Endometrial microvascular endothelial cells (primary cell): Measurements from ENCODE around the gene PEDS1. TPM values are rescaled to one million over a fixed set of nuclear protein-coding genes. Genes with fewer than 3 reads are reported as not detected.
"Not testable (repeated sequence)": the region's sequence is repeated elsewhere in the genome, so short reads cannot be mapped to it uniquely, and the experiment has no call there.

Experiments used
- in situ Hi-C: cut with HindIII; loops from 2 replicates; pipeline ENCODE4 v1.10.0; 2017; ENCODE audit warnings: low sequenced_read_pairs, low pct_unique_long_range_greater_than_20kb; ENCODE audit errors: inconsistent ontology term
- total RNA-seq: library from RNA; depleted of rRNA; stranded (reverse); fragments of >200 nt; gene quantifications from one replicate; pipeline ENCODE4 v1.2.3, GENCODE V29; 2015; ENCODE audit errors: inconsistent ontology term

The PEDS1 gene
- total RNA-seq, 1 donor from 2014 or later, result 49.8 TPM

DNA sequence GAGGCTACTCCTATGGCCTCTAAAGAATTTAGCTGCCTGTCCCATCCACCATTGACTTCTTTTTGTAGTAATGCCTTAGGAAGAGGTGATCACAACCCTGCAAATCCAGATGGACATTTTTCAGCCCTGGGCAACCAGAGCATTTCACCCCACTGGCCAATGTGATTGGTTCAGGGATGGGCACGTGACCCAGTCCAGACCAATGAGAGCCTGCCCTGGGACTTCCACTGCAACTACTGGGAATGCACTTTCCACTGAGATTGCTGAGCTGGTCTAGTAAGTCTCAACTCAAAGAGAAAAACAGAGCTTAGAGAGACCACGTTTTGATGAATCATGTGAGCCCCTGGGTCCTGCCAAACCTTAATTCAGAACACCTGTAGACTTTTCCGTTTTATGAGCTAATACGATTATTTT lies 31.7 kb downstream of the PEDS1 start:
- in situ Hi-C loops, result no loop called here

DNA sequence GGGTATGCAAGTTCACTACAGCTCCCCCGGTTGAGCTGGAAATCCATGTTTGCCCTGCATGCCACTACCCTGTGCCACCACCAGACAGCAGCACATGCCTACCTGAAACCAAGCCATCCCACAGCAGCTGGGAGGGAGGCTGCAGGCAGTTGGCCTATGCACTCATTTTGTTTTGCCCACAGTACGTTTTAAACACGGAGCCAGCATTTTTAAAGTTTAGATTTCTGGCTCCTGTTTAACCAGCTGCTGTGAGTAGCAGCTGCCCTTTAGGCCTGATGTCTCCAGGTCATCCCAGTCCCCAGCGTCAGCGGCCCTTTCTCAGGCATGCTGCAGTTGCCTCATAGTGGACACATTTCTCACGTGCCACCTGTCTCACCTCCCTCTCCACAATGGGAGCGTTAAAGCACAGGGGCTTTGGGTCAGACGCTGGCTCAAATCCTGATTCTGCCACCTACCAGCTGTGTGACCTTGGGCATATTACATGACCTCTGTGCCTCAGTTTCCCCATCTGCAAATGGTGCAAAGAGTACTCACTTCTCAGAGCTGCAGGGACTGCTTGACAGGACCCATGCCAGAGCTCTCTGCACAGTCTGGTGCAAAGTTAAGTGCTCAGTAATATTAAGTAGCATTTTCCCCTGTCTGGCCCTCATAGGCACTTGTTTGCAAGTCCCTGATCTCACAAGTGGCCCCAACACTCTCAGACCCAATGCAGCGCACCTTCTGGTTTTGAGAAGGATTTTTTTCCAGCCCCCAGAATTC lies 32.4 kb downstream of the PEDS1 start:
- in situ Hi-C loops, result no loop called here

DNA sequence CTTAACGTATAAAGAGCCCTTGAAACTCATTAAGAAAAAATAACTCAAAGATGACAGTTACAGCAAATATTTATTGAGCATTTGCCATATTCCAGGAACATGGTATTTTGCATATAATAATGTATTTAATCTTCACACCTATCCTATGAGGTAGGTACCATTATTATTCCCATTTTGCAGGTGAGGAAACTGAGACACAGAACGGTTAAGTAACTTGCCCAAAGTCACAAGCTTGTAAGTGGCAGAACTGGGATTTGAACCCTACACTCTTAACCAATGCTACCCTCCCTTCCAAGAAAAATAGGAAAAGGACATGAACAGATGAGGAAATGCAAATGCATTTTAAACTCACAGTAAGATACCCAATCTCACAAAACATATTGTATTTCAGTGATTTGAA lies 35.3 kb downstream of the PEDS1 start:
- in situ Hi-C loops, result no loop called here

DNA sequence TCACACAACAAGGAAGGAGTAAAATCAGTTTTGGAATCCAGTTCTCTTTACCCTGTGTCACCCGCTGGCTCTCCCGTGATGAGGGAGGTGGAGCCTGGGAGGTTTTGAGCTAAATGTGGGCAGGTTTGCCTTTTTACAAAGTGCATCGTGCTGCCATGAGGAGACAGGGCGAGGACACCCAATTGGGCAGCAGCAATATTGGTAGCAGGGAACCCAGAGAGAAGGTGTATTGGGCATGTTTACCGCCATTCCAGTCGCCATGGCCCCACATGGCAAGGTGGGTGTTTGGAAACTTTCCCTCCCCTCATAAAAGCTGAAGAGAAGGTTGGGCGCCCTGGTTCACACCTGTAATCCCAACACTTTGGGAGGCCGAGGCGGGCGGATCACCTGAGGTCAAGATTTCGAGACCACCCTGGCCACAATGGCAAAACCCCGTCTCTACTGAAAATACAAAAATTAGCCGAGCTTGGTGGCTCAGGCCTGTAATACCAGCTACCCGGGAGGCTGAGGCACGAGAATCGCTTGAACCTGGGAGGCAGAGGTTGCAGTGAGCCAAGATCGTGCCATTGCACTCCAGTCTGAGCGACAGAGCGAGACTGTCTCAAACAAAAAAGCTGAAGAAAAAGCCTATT lies 37.0 kb downstream of the PEDS1 start:
- in situ Hi-C loops, result no loop called here

DNA sequence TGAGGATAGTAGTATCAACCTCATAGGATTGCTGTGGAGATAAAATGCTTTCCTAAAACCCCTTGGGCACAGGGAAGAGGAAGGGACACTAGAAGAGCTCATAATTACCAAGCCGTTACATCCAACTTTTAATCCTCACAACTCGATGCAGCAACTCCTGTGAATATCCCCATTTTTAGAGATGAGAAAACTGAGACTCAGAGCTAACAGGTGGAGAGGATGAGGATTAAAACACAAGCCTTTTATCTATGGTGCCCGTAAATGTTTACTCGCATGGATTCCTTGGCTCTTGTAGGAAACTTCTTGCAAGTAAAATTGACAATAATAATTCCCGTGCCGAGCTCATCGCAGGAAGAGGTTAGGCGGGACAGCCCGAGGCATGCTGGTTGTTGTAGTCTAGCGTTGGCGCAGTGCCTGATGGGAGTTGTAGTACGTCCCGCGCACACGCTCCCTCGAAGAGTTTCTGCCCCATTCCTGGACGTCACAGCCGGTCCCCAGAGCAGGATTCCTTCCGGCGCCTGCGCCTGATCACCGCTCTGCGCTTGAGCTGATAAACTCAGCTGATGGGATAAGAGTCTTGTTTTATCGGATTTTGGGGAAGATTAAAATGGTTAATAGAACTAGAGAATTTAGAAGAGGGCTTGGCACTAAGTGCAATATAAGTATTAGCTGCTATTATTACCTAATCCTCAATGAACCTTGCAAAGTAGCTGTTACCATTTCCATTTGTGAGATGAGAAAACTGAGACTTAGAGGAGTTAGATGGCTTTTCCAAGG lies 37.7 kb downstream of the PEDS1 start:
- in situ Hi-C loops, result no loop called here

DNA sequence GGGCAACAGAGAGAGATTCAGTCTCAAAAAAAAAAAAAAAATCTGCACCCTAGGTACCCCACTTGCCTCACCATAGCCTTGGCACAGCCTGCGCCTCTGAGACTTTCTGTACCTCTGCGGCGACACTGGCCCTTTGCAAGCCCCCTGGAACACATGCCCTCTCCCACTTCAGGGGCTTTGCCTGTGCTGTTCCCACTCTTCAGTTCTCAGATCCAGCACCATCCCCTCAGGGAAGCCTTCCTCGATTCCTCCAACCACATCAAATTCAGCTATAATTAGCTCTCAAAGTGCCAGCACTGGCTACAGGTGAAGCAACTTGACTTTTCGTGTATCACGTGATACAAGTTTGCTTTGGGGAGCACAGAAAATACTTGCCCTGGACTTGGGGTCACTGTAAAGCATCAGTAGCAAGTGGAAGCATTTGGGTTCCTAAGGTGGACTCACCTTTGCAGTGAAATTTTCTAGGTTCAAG lies 38.4 kb downstream of the PEDS1 start:
- in situ Hi-C loops, result no loop called here

DNA sequence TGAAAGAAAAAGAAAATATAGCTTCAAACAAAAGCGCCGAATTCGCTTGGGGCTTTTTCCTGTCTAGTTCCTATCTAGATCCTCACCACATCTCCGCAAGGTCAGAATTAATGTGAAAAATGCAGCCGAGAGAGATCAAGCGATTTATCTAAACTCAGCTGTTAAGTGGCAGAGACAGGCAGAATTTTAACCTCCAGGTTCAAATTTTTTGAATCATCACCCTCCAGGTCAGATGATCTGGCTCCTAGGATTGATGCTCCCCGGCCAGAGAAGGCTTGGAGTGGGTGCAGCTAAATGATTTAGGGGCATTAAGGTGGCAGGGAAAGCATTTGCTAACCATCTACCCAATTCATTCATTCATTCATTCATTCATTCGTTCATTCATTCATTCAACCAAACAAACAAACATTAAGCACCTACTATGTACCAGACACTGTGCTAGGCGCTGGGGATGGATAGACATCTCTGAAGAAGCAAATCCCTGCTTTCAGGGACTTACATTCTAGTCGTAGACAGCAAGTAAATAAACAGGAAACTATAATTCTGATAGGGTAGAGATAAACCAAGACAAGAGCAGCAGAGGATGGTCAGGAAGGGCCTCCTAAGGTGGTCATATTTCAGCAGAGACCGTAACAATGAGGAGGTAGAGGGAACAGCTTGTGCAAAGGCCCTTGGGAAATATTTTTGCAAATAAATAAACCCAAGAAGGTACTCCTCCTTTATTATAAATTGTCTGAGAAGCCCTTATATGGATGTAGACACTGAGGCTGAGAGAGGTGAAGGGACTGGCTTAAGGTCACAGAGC lies 39.9 kb downstream of the PEDS1 start:
- in situ Hi-C loops, result no loop called here

DNA sequence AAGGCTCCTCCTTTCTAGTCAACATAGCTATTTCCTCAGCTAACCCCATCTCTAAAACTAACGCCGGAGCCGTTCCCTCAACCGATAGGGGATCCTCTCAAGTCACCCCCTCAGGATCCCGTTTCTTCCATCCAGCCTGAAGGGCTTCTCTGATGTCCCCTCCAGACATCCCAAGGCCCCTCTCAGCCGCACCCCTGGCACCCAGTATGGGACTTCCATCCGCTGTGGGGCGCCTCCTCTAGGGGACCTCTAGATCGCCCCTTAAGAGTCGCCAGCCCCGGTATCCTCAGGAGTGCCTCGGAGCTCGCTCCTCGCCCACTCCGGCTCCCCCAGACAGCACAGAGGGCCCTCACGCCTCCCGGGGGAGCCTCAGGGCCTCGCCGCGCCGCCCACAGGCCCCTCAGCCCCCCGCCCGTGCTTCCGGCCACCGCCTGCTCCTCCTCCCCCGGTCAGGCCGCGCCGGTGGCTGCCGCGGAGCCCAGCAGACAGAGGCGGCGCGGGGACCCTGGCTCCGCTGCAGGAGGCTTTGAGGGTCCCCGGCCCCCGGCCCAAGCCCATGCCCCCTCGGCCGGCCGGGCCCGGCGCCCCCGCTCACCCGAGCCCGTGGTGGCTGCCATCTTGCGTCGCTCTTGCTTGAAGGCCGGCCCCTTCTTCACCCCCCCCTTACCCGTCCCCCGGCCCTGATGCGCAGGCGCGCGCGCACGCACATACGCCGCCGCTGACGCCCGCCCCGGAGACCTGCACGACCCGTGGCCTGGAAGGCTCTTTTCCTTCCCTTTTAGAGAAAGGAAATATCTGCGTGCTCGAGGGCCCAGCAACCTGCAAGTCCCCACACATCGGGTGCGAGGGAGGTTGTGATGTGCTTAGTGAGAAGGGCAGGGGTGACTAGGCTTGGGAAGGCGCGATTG lies 40.8 kb downstream of the PEDS1 start, which contains the start of gene UBE2V1:
Gene UBE2V1 (minus strand): TSS at position 639 of the 908 bp plus-strand sequence. CDS start 22 bp downstream, at position 617.
- in situ Hi-C loops, result no loop called here

DNA sequence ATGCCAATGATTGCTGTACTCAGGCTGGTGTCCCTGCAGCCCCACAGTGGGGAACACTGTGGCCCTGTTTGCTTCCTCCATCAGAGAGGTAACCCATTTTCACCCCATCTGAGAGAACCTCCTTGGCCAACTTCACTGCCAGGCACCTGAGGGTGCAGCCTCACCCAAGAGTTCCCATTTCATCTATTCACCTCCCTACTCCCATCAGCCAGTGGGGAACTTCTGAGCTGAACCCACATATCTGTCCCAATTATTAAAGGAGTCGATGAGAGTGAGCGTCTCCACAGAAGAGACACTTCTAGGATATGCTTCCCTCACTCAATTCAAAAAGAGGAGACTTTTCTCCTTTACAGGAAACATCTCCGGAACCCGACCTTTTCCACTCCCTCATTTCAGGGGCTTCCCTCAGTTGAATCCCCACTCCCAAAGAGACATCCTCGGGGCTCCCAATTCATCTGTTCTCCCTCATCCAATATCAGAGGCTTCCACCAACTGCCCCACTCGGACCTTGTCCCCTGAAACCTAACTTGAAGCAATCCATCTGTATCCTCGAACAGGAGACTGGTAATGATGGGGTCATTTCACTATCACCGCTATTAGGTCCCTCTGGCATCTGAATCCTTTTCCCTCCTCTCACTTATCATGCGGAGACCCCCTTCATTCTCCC lies 41.6 kb downstream of the PEDS1 start:
- in situ Hi-C loops, result no loop called here

DNA sequence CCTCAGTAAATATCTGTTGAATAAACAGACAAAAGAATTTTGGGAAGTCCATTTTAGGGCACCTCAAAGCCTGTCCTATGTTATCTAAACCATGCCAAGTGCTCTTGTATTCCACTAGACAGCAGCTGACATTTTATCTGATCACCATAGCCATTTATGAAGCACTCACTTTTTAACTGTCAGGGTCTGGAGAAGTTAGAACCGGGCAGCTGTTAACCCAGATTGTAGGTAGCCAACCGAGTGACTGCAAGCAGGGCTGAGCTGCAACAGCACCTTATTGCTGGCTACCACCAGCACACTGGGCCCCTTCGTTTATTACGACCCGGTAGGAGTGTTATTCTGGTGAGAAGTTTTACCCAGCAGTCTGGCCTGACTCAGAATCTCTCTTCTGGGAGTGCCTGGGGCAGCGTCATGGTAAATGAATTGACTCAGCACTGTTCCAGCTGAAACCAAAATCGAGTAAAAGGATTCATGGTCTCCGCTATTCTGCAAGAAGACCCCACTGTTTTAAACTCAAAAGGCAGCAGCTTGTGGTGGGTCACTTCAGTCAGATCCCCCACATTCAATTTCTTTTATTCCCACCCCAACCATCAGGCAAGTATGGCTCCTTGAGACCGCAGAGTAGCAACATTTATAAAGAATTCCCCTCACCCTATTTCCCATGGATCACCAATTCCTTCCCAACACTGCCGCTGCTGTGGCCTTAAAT lies 42.2 kb downstream of the PEDS1 start:
- in situ Hi-C loops, result no loop called here

DNA sequence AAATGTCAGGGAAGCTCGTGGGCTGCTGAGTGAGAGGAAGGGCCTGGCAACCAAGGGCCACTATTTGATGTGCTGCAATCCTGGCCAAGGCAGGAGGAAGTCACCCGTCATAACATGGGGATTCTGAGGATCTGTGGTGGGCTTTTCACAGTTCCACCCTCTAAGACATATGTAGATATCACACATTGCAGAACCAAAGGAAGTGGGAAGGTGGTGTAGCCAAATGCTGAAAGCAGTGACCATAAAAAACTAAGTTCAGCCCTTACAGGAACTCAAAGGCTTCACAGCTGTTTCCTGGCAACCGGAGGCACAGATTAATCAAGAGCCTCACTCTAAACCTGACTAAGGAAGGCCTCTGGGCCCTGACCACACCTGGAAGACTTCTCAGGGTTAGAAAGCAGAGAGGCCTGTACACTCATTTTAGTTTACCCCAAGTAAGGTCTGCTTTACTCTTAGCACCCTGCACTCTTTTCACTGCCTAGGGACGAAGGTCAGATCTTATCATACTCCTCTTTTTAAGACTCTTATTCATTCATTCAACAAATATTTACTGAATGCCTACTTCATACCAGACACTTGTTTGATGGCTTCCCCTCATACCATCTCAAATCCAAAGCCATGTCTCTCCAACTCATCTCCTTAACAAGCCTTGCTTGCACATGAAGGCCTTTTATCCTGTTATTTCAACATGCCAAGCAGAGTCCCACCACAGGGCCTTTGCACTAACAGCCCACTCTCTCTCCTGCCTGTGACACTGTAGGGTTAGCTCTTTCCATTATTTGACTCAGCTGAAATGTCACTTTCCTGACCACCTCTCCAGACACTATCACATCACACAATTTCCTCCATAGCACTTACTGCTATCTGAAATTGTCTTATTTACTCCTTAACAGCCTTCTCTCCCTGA lies 43.1 kb downstream of the PEDS1 start:
- in situ Hi-C loops, result no loop called here

DNA sequence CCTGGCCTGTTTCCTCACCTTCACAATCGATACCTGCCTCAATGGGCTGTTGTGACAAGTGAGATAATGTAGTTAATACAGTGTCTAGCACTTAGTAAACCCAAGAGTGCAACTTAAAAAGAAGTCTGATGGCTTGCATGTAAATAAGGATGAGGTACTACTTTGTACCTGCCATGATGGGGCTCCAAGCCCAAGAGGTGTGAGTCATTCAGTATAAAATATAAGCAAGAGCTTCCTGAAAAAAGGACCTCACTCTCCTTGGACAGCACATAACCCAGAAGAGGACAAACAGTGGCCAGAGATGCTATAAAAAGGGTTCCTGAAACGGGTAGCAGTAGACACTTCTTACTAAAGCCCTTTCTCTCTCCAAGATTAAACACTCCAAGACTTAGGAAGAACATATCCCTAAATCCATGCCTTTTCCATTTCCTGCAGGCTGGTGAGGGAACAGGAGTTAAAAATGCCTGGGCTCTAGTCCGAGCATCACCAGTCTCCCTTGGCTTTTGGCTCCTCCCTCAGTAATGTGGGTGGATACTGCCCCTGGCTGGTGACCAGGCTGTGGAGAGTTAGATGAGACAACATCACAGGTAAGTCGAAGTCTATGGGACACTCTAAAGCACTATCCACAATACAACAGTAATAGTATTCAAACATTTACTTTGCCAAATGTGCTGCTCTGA lies 44.8 kb downstream of the PEDS1 start:
- in situ Hi-C loops, result no loop called here

DNA sequence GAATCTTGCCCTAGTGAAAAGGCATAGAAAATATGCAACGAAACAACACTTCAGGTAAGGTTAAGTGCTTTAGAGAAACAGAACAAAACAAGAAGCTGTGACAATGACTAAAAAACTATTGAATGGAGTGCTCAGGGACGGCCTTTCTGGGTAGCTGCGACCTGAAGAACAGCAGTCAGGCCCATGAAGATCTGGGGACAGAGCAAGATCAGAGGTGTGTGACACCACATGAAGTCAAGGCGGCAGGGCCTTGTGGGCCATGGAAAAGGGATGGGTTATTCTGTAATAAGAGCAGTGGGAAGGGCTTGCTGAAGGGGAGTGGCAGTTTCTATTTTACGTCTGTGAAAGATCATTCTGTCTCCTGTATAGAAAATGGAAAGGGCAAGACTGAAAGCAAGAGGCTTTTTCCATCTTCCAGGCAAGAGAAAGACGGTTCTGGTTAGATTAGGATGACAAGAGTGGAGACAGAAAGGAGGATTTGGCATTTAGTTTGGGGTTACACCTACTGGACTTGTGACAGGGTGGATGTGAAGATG lies 45.7 kb downstream of the PEDS1 start:
- in situ Hi-C loops, result no loop called here

DNA sequence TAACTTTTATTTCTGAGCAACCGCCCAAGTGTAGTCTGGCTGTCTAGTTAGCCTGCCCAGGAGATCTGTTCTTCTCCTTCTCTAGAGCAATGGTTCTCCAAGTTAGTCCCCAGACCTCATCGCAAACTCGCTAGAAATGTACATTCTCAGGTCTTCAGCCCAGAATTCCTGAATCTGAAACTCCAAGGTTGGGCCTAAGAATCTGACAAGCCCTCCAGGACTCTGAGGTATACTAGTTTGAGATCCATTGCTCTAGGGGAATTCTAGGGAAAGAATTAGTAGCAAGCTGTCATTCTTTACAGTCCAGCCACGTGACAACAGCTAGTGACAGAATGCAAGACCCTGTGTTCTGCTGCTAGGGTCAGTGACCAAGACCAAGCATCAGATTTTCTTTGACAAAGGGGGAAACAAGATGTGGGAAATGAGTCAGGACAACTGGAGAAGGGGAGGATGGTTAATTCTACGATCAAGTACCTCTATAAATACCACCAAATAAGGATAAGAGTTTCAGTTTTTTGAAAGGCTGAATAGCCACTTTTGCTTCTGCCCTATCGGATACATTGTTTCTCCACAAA lies 46.4 kb downstream of the PEDS1 start:
- in situ Hi-C loops, result no loop called here

DNA sequence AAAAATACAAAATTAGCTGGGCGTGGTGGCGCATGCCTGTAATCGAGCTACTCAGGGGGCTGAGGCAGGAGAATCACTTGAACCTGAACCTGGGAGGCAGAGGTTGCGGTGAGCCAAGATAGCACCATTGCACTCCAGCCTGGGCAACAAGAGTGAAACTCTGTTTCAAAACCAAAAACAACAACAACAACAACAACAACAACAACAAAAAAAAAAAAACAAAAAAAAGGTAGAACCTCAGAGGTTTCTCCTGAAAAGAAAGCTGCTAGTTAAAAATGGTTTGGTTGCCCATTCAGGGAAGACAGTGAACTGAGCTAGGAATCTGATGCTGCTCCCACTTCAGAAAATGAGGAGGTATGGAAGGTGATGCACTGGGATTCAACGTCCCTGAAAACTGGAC lies 46.9 kb downstream of the PEDS1 start:
- in situ Hi-C loops, result not testable (repeated sequence)
